GM23248 (cell line): ENCODE results near the gene NLRP11. TPM values are rescaled to one million over a fixed set of nuclear protein-coding genes. Genes with fewer than 3 reads are reported as not detected.

Experiments
- DNase-seq: peaks from one replicate; pipeline ENCODE4 v3.0.0-alpha.2; 2015
- H2AFZ ChIP-seq: fragments of 200-600 bp; sonication (generic); 2 replicates; pipeline ENCODE4 v1.6.1; 2016; ENCODE audit warnings: antibody characterized with exemption
- H3F3A ChIP-seq: fragments of 200-600 bp; sonication (generic); 2 replicates; pipeline ENCODE4 v1.6.1; 2016; ENCODE audit warnings: mild to moderate bottlenecking, antibody characterized with exemption, mixed run types; ENCODE audit not compliant: insufficient read depth
- H3K27ac ChIP-seq: fragments of 200-600 bp; sonication (generic); 2 replicates; pipeline ENCODE4 v1.5.1; 2016; ENCODE audit warnings: mild to moderate bottlenecking
- H3K27me3 ChIP-seq: fragments of 200-600 bp; sonication (generic); replicated peaks from 2 replicates; pipeline ENCODE4 v1.6.1; 2016; ENCODE audit warnings: mild to moderate bottlenecking; ENCODE audit not compliant: insufficient read depth
- H3K36me3 ChIP-seq: fragments of 200-600 bp; sonication (generic); 2 replicates; pipeline ENCODE4 v1.6.1; 2016; ENCODE audit warnings: low read depth, mild to moderate bottlenecking
- H3K4me1 ChIP-seq: fragments of 200-600 bp; sonication (generic); 2 replicates; pipeline ENCODE4 v1.6.1; 2016; ENCODE audit warnings: mild to moderate bottlenecking; ENCODE audit not compliant: insufficient read depth
- H3K4me2 ChIP-seq: fragments of 200-600 bp; sonication (generic); one replicate; pipeline ENCODE4 v1.6.1; 2016; ENCODE audit warnings: mild to moderate bottlenecking; ENCODE audit not compliant: unreplicated experiment
- H3K4me3 ChIP-seq: fragments of 200-600 bp; sonication (generic); 2 replicates; pipeline ENCODE4 v1.5.1; 2016; ENCODE audit warnings: mild to moderate bottlenecking
- H3K79me2 ChIP-seq: fragments of 200-600 bp; sonication (generic); 2 replicates; pipeline ENCODE4 v1.6.1; 2016; ENCODE audit warnings: mild to moderate bottlenecking; ENCODE audit not compliant: insufficient read depth
- H3K9ac ChIP-seq: fragments of 200-600 bp; sonication (generic); 2 replicates; pipeline ENCODE4 v1.6.1; 2016; ENCODE audit warnings: mild to moderate bottlenecking
- H3K9me2 ChIP-seq: fragments of 200-600 bp; sonication (generic); 2 replicates; pipeline ENCODE4 v1.6.1; 2016; ENCODE audit warnings: mixed run types, mild to moderate bottlenecking, moderate library complexity; ENCODE audit not compliant: insufficient read depth
- H3K9me3 ChIP-seq: fragments of 200-600 bp; sonication (generic); one replicate; pipeline ENCODE4 v1.6.1; 2017; ENCODE audit warnings: low read depth
- H4K20me1 ChIP-seq: fragments of 200-600 bp; sonication (generic); 2 replicates; pipeline ENCODE4 v1.6.0; 2016; ENCODE audit not compliant: insufficient read depth
- EZH2 ChIP-seq: fragments of 200-600 bp; sonication (generic); IDR thresholded peaks from 2 replicates; pipeline ENCODE4 v1.6.1; 2018; ENCODE audit warnings: antibody characterized with exemption, mild to moderate bottlenecking; ENCODE audit not compliant: insufficient read depth, poor library complexity, severe bottlenecking
- EZH2phosphoT487 ChIP-seq: fragments of 200-600 bp; sonication (generic); IDR thresholded peaks from 2 replicates; pipeline ENCODE4 v1.6.1; 2018; ENCODE audit warnings: antibody characterized with exemption, moderate library complexity, mild to moderate bottlenecking, low read depth; ENCODE audit not compliant: insufficient read depth
- WGBS, 2 experiments: methylation state at CpG; one replicate each; pipeline ENCODE4 v1.1.6; 2015 to 2017; ENCODE audit warnings: low lambda C conversion rate in 2 of 2, low coverage in 1 of 2; ENCODE audit errors: missing lambda C conversion rate in 2 of 2; 5-methylcytosine and 5-hydroxymethylcytosine counted together
- in situ Hi-C: fragments of 300-500 bp; cut with MboI; formaldehyde crosslinking; loops from 2 replicates; pipeline ENCODE4 v1.15.0; 2020
- polyA plus RNA-seq: library from polyadenylated mRNA; unstranded; fragments of >200 nt; fragmentation: Nextera tagmentation; extraction: Ambion mirVana; gene quantifications from 2 replicates; pipeline ENCODE4 v1.2.1, GENCODE V29; 2016
- total RNA-seq: library from RNA; depleted of rRNA; stranded (reverse); fragments of >200 nt; shearing (Covaris generic); gene quantifications from 2 replicates; pipeline ENCODE4 v1.2.3, GENCODE V29; 2014

Gene NLRP11
- total and polyA plus RNA-seq, 2 experiments from 2014 or later = not detected

DNA sequence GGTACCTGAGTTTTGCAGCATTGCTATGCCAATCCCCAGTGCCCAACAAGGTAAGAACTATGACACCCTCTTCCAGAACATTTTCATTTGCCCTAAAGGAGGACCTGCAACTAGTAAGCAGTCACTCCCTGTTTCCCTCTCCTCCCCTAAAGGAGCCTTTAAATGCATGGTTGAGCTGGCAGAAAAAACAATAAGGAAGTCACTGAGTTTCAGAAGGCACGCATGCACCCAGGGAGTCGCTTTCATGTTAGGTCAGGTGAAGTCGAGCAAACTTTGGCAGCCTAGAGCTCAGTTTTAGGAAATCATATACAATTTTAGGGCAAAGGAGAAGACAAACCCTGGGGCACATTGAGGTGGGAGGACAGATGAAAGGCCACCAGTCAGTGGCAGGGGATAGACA is 11.8 kb downstream of the NLRP11 start:
- no peak for DNase-seq
- Histone ChIP-seq H3K4me3 (no peak overlapping the region), H2AFZ (no peak overlapping the region), H3K9me3 (no peaks in the 10 kb centered on the region), H3K4me2 (no peak overlapping the region), H3K9me2 (no peaks in the 10 kb centered on the region), H3K27me3 (no peaks in the 10 kb centered on the region), H3K4me1 (no peaks in the 10 kb centered on the region), H4K20me1 (no peaks in the 10 kb centered on the region), H3K9ac (no peak overlapping the region), H3F3A (no peaks in the 10 kb centered on the region), H3K27ac (no peak overlapping the region), H3K36me3 (no peaks in the 10 kb centered on the region), H3K79me2 (no peaks in the 10 kb centered on the region)
- in situ Hi-C loops = no loop called here
- 18 to 27% methylated on average over 3 of the region's 3 CpGs for WGBS, 2 experiments
- TF ChIP-seq EZH2phosphoT487 = no peak
- TF ChIP-seq EZH2 = no peak

DNA sequence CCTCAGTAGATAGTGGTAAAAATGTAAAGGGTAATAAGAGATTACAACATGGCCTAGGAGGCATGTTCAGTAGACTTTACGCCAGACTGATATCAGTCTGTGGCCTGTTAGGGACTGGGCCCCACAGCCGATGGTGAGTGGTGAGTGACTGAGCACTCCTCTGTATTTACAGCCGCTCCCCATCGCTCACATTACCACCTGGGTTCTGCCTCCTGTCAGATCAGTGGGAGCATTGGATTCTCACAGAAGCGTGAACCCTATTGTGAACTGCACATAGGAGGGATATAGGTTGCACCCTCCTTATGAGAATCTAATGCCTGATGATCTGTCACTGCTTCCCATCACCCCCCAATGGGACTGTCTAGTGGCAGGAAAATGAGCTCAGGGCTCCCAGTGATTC is 17.9 kb downstream of the NLRP11 start:
- Histone ChIP-seq H3K27me3 (no peaks in the 10 kb centered on the region), H3F3A (no peaks in the 10 kb centered on the region), H3K4me3 (no peak overlapping the region), H3K27ac (no peak overlapping the region), H3K9ac (no peak overlapping the region), H3K36me3 (no peaks in the 10 kb centered on the region), H3K4me2 (no peak overlapping the region), H3K79me2 (no peaks in the 10 kb centered on the region), H3K4me1 (no peaks in the 10 kb centered on the region), H2AFZ (no peak overlapping the region), H4K20me1 (no peaks in the 10 kb centered on the region), H3K9me3 (no peaks in the 10 kb centered on the region), H3K9me2 (no peaks in the 10 kb centered on the region)
- no peak for DNase-seq
- in situ Hi-C loops = no loop called here
- no peak for TF ChIP-seq EZH2
- TF ChIP-seq EZH2phosphoT487 = no peak
- WGBS, 2 experiments = 22 to 25% methylated on average over 5 of the region's 5 CpGs

DNA sequence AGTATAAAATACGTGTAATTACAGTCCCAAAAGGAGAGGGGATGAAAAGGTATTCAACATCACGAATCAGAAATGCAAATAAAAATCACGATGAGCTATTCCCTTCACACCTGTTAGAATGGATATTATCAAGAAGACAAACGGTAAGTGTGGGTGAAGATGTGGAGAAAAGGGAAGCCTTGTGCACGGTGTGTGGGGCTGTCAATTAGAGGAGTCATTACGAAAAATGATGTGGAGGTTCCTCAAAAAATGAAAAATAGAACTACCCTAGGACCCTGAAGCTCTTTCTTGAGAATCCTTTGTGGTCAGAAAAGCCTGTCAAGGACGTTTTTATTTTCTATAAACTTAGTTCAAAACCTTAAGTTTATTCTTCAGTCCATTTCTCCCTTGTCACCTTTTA is 19.4 kb downstream of the NLRP11 start:
- WGBS, 2 experiments = 10 to 12% methylated on average over 7 of the region's 7 CpGs
- H3K9ac ChIP-seq = no peak overlapping the region
- DNase-seq = no peak
- no peak for TF ChIP-seq EZH2
- TF ChIP-seq EZH2phosphoT487 = no peak
- H3K27me3 ChIP-seq = no peaks in the 10 kb centered on the region
- no peak overlapping the region for H2AFZ ChIP-seq
- in situ Hi-C loops = no loop called here
- no peaks in the 10 kb centered on the region for H3F3A ChIP-seq
- no peaks in the 10 kb centered on the region for H3K36me3 ChIP-seq
- H3K9me3 ChIP-seq = no peaks in the 10 kb centered on the region
- H3K9me2 ChIP-seq = no peaks in the 10 kb centered on the region
- no peak overlapping the region for H3K27ac ChIP-seq
- H3K4me2 ChIP-seq = no peak overlapping the region
- no peaks in the 10 kb centered on the region for H3K4me1 ChIP-seq
- no peak overlapping the region for H3K4me3 ChIP-seq
- H3K79me2 ChIP-seq = no peaks in the 10 kb centered on the region
- H4K20me1 ChIP-seq = no peaks in the 10 kb centered on the region

DNA sequence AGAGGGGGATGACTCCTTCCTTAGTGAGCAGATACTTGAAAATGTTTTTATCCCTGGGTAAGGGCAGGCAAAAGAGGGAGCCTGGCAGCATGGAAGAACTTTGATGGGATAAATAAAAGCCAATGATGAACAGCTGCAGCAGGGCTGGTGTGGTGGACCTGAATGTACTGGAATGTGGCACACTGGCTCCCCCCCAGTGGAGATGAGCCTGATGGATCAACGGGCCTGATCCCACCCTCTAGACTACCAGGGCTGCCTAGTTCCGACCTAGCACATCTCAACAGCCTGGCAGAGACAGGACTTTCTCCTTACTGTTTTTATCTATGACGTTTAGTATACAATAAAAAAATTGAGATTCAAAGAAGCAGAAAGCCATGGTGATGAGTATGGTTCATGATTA is 20.5 kb downstream of the NLRP11 start:
- Histone ChIP-seq H3F3A (no peaks in the 10 kb centered on the region), H2AFZ (no peak overlapping the region), H3K4me3 (no peak overlapping the region), H3K9me3 (no peaks in the 10 kb centered on the region), H3K27me3 (no peaks in the 10 kb centered on the region), H3K9ac (no peak overlapping the region), H3K4me1 (no peaks in the 10 kb centered on the region), H3K9me2 (no peaks in the 10 kb centered on the region), H3K4me2 (no peak overlapping the region), H3K36me3 (no peaks in the 10 kb centered on the region), H3K27ac (no peak overlapping the region), H3K79me2 (no peaks in the 10 kb centered on the region), H4K20me1 (no peaks in the 10 kb centered on the region)
- in situ Hi-C loops = no loop called here
- TF ChIP-seq EZH2 (no peak), EZH2phosphoT487 (no peak)
- DNase-seq = no peak
- WGBS, 2 experiments = 11 to 13% methylated on average over 3 of the region's 3 CpGs
